Erythroblast (primary cell): Measurements from ENCODE around the gene ZNF554.
"Not testable (repeated sequence)": the region's sequence is repeated elsewhere in the genome, so short reads cannot be mapped to it uniquely, and the experiment has no call there.

Experiments
- DNase-seq, 2 experiments: peaks; one replicate each; lab custom pipeline; 2025; lab: John Stamatoyannopoulos, UW
- GATA1 ChIP-seq: IDR thresholded peaks from 2 replicates; pipeline ENCODE4 v1.6.1; 2011; ENCODE audit warnings: low read depth, mild to moderate bottlenecking, control low read depth, low read length, moderate library complexity
- POLR2A ChIP-seq: IDR thresholded peaks from 2 replicates; pipeline ENCODE4 v1.6.1; 2011; ENCODE audit warnings: mild to moderate bottlenecking, low read length

ZNF554 gene

DNA sequence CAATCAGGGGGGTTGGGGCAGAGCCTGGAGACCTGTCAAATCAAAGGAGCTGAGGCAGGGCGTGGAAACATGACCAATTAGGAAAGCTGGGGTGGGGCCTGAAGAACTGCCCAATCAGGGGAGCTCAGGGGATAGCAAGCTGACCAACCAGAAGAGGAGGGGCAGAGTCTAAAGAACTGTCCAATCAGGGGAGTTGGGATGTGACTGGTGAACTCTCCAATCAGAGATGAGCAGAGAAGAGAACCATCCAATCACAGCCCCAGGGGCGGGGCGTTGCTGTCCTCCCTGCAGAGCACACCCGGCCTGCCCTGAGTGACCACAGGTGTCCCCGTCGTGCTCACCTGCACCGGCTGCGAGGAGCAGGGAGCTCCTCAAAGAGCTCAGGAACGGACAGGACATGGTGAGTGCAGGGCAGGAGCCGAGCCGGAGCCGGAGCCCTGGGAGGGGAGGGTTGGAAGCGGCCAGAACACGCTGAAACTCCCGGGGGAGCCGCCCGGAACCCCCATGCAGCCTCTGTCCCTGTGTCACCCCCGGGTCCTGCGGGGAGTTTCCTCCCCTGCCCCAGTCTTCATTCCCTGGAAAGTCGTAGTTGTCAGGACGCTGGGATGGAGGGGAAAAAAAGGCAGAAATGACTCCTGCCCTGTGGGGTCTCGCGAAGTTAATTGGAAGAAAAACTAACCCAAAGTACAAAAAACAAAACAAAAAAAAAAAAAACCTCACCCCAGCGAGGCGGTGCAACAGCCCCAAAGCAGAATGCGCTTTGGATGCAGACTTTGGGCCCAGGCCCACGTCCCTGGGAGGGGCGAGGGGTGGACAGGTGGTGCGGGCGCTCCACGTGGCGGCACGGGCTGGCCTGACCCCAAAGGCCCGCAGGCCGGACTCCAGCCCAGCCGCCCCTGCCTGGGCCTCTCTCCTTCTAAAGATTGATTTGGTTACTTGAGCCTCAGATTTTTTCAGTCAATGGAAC, 47.6 kb downstream of the ZNF554 start, which contains the start of gene ZNF556:
ZNF556 (plus strand) TSS at position 311 of the 967 bp plus-strand sequence; CDS start at position 398, 87 bp downstream.
- DNase-seq = peak in 1 of 2 experiments; percentile 22
- TF ChIP-seq GATA1 = no peak
- no peak for TF ChIP-seq POLR2A

DNA sequence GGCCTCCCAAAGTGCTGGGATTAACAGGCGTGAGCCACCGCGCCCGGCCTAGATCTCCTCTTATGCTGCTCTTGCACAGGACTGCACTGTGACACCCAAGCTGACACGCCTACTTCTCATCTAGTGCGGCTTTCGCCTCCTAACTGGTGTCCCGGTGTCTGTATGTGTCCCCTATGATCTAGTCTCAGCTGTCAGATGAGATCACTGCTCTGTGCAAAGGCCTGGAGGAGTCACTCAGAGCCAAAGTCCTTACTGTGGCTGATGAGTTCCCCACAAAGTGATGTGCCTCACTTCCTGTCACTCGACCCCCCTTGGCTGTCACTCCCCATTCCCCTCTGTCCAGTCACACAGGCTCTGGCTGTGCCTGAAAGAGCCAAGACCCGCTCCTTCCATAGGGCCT, 50.0 kb downstream of the ZNF554 start:
- no peak for DNase-seq

DNA sequence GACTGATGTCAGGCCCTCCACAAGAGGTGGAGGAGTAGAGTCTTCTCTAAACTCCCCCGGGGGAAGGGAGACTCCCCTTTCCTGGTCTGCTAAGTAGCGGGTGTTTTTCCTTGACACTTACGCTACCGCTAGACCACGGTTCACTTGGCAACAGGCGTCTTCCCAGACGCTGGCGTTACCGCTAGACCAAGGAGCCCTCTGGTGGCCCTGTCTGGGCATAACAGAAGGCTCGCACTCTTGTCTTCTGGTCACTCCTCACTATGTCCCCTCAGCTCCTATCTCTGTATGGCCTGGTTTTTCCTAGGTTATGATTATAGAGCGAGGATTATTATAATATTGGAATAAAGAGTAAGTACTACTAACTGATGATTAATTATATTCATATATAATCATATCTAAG, 52.5 kb downstream of the ZNF554 start:
- not testable (repeated sequence) for DNase-seq

More for the DNA sequence above, 50.0 kb downstream of the ZNF554 start:
- TF ChIP-seq POLR2A (no peak), GATA1 (no peak)

DNA sequence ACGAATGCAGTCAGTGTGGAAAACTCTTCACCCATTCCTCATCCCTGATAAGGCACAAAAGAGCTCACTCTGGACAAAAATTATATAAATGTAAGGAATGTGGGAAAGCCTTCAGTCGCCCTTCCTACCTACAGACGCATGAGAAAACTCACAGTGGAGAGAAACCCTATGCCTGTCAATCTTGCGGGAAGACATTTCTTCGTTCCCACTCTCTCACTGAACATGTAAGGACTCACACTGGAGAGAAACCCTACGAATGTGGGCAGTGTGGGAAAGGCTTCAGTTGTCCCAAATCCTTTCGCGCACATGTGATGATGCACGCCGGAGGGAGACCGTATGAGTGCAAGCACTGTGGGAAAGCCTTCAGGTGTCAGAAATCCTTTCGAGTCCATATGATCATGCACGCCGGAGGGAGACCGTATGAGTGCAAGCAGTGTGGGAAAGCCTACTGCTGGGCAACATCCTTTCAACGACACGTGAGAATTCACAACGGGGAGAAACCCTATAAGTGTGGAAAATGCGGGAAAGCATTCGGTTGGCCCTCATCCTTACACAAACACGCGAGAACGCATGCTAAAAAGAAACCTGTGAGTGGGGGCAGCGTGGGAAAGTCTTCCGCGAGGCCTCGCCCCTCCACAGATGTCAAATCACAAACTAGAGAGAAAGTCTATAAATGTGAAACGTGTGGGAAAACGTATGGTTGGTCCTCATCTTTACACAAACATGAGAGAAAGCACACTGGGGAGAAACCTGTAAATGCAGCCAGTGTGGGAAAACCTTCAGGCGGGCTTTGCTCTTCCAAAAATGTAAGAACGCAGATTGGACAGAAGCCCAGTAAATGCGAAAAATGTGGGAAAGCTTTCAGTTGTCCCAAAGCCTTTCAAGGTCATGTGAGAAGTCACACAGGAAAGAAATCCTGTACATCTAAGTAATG, 58.0 kb downstream of the ZNF554 start:
- TF ChIP-seq GATA1 (no peak), POLR2A (no peak)
- no peak for DNase-seq

DNA sequence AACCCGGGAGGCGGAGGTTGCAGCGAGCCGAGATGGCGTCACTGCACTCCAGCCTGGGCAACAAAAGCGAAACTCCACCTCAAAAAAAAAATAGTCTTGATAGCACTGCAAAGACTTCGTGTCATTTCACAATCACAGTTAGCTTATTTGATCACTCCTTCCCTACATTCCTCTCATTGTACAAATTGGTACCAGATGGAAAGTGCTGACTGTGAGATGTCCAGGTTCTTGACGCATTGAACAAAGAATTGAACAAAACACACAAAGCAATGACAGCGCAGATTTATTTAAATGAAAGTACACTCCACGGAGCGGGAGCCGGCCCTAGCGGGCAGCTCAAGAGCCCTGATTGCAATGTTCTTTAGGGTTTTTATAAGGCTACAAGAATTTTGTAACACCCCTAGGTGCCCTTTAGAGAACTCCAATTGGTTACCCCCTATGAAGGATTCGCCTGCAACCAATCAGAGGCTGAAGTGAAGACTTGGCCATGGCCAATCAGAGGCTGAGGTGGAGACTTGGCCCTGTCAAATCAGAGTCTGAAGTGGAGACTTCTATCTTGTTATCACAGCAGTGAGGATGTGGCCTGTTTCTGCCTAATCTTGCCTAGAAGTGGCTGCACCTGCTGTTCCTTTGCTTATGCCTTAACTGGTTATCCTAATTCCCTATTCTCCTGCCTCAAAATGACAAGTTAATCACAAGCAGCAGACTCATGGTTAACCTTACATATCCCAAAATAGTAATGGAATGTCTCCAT, 64.2 kb downstream of the ZNF554 start:
- DNase-seq = no peak
- no peak for TF ChIP-seq GATA1
- no peak for TF ChIP-seq POLR2A

DNA sequence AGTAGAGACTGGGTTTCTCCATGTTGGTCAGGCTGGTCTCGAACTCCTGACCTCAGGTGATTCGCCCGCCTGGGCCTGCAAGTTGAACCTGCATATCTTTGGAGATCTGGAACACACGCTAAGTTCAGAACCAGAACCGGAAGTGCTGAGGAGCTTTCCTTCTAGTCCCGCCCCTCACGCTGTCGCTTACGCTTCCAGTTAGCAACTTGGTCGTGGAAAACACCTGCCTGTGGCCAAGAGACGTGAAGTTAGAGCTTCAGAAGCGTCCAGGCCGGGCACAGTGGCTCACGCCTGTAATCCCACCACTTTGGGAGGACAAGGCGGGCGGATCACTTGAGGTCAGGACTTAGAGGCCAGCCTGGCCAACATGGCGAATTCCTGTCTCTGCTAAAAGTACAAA, 66.1 kb downstream of the ZNF554 start:
- DNase-seq = no peak
- TF ChIP-seq GATA1 (no peak), POLR2A (no peak)
